ENCODE results near the gene SOWAHD.
"Not testable (repeated sequence)": the region's sequence is repeated elsewhere in the genome, so short reads cannot be mapped to it uniquely, and the experiment has no call there.

SOWAHD gene, protein sequence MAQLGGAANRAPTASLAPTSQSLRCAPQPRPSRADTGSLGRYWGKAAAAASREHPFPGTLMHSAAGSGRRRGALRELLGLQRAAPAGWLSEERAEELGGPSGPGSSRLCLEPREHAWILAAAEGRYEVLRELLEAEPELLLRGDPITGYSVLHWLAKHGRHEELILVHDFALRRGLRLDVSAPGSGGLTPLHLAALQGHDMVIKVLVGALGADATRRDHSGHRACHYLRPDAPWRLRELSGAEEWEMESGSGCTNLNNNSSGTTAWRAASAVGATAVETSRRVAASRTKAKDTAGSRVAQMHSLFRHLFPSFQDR

DNA sequence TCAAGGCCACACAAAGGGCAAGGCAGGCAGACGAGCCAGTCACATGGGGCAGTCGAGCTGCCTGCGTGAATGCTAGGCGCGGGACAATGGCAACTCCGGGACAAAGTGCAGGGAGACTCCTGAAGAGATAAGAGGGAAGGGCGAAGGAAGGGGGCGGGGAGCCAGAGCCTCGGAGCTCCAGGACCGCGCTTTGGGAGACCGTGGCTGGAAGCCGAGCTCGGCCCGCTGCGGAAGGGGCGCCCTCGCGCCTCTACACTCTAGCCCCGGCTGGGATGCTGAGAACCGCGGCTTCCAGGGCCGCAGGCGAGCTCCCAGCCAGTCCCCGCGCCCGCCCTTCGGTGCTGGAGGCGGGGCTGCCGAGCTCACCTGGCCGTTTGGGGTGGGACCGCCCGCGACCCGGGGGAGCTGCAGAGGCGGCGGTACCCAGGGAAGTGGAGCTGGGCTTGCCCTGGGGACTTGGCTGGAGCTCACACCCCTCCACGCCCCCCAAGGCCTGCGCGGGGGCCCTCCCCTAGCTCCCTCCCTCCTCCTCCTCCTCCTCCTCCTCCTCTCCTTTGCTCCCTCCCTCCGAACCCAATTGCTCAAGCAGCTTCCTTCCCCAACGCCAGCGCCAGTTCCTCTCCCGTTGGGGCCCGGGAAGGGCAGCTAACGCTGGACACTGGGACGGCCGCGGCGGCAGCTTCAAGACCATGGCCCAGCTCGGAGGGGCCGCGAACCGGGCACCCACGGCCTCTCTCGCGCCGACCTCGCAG lies at the start of gene SOWAHD:
SOWAHD (plus strand) TSS at position 610 of the 752 bp plus-strand sequence; CDS start at position 690, 80 bp downstream.
- no peak for DNase-seq (ENCODE audit: low read depth in 1 of 2, low spot score in 1 of 2)

DNA sequence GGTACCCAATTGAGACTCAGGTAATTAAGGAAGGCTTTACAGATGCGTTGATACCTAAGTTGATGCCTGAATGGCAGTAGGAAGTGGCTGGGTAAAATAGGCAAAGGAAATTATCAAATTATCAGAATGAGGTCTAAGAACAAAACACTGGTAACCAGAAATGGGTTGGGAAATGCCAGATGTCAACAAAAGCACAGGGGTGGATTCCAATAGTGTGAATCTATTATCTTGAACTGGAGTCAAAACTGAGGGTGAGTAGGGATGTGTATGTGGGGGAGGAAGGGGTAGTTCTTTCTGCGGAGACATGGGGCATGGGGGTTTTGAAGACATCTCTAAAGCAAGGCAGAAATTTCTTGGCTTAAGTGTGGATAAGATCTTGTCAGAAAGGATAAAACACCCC lies 49.5 kb upstream of the SOWAHD start:
- DNase-seq (ENCODE audit: low read depth in 1 of 2, low spot score in 1 of 2): no peak

DNA sequence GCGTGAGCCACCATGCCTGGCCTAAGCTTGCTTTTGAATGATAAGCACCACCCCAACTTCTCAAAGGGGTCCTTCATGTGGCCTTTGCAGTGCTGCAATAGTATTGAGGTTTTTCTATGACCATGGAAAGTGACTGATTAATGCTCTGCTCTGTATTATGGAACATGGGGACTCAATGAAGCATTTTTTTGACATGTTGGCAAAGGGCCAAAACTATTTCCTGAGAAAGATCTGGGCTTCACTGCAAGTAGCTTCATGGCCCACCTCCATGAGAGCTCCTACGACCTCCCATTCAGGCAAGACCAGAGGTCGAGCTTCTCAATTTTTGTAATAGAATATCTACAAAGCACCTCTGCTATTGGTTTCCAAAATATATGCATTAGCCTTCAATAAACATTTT lies 48.8 kb upstream of the SOWAHD start:
- DNase-seq (ENCODE audit: low read depth in 1 of 2, low spot score in 1 of 2): no peak

DNA sequence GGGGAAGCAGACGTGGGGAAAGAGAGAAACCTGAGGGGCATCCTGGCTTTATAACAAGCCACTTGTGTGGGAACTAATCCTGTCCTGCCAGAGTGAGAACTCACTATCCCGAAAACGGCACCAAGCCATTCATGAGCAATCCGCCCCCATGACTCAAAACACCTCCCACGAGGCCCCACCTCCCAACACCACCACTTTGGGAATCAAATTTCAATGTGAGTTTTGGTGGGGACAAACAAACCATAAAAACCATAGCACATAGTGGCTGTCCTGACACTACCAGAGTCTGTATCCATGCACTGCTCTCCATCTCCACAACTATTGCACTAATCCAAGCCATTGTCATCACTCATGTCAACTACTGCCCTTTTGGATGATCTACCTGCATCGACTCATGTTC lies 36.9 kb upstream of the SOWAHD start:
- no peak for DNase-seq (ENCODE audit: low read depth in 1 of 2, low spot score in 1 of 2)

DNA sequence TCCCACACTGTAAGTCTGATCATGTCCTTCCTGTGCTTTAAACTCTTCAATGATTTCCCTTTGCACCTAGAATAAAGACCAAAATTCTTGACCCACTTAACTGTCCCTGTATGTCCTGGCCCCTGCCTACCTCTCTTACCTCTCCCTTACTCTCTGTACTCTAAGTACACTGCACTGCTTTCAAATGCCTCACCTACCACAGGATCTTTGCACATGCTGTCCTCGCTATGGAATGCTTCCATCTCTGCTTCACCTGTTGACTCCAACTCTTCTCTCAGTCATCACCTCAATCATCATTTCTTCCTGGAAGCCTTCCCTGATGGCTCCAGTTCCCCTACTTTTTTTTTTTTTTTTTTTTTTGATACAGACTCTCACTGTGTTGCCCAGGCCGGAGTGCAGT lies 36.5 kb upstream of the SOWAHD start:
- no peak for DNase-seq (ENCODE audit: low read depth in 1 of 2, low spot score in 1 of 2)

DNA sequence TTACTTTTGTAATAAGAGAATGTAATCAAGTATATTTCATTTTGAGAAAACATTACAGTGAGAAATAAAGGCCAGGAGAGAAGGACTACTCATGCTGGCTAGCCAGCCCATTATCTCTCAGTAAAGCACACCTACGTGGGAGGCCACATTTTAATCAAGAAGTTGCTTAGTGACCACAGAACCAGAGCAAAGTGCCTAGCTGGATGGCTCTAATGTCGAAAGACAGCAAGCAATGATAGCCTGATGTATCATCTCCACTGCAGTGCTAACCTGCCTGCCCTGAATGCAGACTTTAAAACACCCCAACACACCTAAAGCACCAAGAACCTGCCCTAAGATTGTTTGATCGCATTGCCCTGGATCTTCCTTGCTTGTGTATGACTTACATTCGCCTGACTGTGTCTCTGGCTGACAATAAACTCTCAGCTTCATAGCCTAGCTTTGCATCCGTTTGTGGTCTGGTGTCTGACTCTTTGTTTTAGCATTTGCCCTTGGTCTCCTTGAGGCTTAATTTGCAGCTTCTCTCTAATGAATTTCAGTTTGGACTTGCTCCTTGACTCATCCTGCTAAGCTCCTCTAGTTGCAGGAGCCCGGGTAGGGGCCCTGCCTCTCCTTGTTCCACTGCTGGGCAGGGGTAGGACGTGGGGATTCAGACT lies 31.4 kb upstream of the SOWAHD start:
- DNase-seq (ENCODE audit: low read depth in 1 of 2, low spot score in 1 of 2): no peak

DNA sequence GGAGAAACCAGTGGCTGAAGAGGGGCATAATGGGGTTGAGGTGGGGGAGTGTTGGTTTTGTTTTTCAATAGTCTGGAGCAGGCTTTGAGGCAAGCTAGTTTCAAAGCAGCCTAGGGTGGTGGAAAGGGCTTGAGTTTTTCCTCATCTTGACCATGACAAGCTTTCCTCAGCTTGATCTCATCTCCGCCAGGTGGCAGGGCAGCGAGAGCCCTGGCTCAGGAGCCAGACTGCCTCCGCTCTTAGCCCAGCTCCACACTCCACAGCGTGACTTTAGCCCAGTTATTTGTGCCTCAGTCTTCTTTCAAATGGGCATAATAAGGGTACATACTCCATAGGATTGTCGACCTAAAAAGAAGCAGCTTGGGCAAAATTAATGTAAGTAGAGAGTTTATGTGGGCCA lies 29.9 kb upstream of the SOWAHD start:
- DNase-seq (ENCODE audit: low read depth in 1 of 2, low spot score in 1 of 2): no peak

DNA sequence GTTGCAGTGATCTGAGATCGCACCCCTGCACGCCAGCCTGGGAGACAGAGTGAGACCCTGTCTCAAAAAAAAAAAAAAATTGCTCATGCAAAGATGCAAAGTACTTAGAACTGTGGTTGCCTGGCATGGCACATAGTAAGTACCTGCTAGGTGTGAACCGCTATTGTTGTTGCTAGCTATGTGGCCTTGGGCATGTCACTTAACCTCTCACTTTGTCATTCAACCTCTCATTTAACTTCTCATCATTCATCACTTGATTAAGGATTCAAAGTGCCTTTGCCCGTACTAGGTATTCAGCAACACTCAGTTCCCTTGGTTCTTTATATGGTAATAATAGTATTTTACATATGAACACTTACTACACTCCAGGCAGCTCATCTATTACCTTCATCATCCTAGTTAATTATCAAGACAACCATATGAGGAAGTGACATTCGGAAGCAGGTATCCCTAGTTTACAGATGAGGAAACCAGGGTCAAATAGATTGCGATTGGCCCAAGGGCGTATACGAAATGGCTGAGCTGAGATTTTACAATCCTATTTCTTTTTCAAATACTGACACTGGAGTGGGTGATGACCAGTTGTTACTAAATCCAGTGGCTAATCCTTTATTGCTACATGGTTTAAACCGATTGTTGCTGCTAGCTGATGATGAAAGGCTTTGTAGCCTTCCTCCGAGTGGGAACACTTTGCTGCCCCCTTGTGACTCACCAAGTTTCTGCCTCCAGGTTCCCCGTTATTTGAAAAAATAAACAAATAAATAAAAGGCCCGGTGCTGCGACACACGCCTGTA lies 28.8 kb upstream of the SOWAHD start:
- DNase-seq (ENCODE audit: low read depth in 1 of 2, low spot score in 1 of 2): peak; percentile 6 to 38

DNA sequence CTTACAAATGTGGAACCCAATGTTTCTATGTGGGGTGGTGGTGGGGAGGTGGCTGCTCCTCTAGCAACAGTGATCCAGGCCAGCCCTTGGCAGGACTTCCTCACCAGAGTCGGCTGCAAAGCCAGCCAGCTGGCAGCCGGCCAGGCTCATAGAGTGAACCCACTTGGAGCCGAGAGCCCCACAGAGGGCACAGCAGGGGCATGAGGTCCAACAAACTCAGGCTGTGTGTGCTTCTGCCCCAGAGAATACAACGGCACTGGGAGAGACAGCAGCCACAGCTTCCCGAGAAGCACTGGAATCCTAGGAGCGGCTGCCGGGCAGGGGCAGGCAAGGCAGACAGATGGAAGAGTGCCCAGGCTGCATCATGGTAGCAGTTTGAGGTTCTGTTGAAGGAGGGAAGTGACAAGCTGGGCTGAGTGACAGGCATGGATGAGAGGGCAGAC lies 23.5 kb upstream of the SOWAHD start:
- no peak for DNase-seq (ENCODE audit: low read depth in 1 of 2, low spot score in 1 of 2)

DNA sequence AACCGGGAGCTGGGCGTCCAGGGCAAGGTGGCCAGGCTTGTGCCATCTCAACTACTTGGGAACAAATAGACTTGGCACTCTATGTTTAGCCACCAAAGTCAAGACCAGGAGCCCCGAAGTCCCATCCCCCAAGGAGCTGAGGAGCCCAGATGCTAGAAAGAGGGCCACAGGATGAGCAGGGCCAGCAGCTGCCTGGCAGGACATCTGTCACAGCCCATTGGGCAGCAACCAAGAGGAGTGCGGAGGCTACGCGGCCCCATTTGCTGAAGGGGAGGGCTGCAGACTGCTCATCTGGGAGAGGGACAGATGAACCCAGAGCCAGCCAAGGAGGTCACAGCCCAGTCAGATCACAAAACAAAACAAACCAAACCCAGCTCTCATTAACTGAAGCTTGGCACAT lies 22.9 kb upstream of the SOWAHD start:
- DNase-seq (ENCODE audit: low read depth in 1 of 2, low spot score in 1 of 2): no peak

DNA sequence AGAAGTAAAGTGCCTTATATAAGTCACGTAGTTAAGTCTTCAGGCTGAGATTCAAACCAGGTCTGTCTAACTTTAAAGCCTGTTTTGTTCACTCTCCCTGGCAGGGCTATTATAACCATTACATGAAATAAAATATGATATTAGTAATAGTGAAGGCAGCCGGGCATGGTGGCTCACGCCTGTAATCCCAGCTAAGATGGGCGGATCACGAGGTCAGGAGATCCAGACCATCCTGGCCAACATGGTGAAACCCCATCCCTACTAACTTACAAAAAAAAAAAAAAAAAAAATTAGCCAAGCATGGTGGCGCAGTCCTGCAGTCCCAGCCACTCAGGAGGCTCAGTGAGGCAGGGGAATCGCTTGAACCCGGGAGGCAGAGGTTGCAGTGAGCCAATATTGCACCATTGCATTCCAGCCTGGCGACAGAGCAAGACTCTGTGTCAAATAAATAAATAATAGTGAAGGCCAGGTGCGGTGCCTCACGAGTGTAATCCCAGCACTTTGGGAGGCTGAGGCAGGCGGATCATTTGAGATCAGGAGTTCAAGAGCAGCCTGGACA lies 22.1 kb upstream of the SOWAHD start:
- no peak for DNase-seq (ENCODE audit: low read depth in 1 of 2, low spot score in 1 of 2)

DNA sequence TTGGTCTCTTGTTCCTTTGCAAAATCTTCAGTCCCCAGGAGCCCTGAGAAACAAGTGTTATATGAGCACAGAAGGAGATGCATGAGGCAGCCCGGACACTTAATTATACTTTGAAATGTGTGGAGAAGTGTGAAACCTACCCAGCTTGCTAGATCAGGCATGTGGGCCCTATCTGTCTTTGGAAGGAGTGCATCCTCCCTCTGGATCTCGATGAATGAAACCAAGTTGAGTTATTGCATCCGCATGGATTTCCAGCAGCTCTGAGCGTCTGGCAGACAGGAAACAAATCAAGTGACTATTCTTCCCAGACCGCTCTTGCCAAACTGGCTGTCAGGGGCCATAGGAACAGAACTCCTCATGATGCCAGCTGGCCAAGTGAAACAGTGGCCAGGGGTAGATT lies 19.6 kb upstream of the SOWAHD start:
- DNase-seq (ENCODE audit: low read depth in 1 of 2, low spot score in 1 of 2): no peak

DNA sequence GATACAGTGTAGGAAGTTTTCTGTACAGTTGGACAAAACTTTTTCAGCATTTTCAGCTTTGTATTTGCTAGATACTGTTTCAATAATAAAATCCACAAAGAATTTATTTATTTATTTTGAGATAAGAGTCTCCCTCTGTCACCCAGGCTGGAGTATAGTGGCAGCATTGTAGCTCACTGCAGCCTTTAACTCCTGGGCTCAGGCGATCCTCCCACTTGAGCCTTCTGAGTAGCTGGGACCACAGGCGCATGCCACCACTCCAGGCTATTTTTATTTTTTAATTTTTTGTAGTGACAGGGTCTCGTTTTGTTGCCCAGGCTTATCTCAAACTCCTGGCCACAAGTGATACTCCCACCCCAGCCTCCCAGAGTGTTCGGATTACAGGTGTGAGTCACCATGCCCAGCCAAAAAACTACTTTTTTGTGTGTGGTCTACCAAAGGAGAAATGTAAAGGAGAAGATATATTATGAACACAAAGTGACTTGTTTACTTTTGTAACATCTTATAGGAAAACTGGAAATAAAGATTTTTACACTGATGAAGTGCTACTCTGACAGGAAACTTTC lies 13.0 kb upstream of the SOWAHD start:
- no peak for DNase-seq (ENCODE audit: low read depth in 1 of 2, low spot score in 1 of 2)

DNA sequence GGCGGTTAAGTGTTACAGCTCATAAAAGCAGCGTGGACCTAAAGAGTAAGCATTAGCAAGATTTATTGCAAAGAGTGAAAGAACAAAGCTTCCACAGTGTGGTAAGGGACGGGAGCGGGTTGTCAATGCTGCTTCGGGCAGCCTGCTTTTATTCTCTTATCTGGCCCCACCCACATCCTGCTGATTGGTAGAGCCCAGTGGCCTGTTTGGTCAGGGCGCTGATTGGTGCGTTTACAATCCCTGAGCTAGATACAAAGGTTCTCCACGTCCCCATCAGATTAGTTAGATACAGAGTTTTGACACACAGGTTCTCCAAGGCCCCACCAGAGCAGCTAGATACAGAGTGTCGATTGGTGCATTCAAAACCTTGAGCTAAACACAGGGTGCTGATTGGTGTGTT lies 8.3 kb upstream of the SOWAHD start:
- not testable (repeated sequence) for DNase-seq (ENCODE audit: low read depth in 1 of 2, low spot score in 1 of 2)

DNA sequence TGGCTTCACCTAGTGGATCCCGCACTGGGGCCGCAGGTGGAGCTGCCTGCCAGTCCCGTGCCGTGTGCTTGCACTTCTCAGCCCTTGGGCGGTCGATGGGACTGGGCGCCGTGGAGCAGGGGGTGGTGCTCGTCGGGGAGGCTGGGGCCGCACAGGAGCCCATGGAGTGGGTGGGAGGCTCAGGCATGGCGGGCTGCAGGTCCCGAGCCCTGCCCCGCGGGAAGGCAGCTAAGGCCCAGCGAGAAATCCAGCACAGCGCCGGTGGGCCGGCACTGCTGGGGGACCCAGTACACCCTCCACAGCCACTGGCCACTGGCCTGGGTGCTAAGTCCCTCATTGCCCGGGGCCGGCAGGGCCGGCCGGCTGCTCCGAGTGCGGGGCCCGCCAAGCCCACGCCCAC lies 7.6 kb upstream of the SOWAHD start:
- not testable (repeated sequence) for DNase-seq (ENCODE audit: low read depth in 1 of 2, low spot score in 1 of 2)

DNA sequence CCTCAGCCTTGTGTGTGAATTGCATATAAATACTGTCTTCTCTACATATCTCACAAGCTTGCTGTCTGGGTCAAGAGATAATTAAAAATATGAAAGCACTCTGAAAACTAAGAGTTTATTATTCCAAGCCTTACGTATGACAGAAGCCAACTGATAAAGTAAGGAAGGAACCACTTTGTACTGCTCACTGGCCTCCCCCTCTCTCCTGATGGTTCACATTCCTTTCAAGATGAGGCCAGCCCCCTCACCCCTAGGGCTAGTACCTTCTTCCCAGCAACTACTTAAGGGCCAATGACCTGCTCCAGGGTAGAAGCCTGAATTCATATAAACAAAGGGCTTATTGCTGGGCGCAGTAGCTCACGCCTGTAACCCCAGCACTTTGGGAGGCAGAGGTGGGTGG lies 5.4 kb upstream of the SOWAHD start:
- DNase-seq (ENCODE audit: low read depth in 1 of 2, low spot score in 1 of 2): no peak

DNA sequence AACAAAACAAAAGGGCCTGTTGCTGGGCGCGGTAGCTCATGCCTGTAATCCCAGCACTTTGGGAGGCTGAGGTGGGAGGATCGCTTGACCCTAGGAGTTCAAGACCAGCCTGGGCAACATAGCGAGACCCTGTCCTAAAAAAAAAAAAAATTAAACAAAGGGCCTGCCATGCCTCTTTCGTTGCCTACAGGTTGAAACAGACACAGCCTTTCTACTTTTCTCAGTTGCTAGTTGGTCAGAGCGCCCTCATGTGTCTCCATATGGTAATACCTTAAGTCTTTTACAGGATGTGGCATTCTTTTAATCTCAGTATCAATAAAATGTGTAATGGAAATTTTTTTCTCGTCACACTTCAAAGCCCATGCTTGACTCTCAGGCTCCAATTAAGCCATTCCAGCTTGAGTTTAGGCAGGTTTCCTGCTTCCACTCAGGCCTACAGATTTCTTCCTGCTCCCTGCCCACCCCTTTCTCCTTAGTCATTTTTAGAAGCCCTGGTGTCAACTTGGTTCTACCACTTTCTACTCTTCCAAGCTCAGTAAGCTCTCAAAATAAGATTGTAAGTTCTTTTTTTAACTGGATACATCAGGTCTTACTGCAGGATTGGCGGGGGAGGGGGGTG lies 4.6 kb upstream of the SOWAHD start:
- peak in 1 of 2 donors; percentile 48 for DNase-seq (ENCODE audit: low read depth in 1 of 2, low spot score in 1 of 2)

DNA sequence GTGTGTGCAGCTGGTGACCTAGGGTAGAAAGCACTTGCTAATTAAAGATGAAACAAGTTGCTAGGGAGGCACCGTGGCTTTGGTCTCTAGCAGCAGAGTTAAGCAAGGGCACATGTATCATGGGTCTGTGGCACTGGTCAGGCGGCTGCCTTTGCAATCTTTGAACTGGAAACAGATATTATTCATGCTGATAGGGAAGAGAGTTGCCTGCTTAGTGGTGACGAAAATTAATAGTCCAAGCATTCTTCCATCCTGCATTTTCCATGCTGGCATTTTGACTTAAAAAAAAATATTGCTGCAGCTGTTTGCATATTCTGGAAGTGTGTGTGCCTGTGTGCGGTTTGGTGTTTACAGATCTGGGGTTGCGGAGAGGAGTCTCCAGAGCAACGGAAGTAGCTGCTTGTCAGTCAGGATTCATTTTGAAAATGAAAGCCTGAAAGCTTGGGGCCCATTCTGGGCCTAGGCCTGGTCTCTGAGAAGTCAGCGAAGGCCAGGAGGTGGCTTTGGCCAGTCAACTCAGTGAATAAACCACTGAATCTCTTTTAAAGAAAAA lies 2.3 kb upstream of the SOWAHD start:
- DNase-seq (ENCODE audit: low read depth in 1 of 2, low spot score in 1 of 2): peak in 1 of 2 donors; percentile 33

DNA sequence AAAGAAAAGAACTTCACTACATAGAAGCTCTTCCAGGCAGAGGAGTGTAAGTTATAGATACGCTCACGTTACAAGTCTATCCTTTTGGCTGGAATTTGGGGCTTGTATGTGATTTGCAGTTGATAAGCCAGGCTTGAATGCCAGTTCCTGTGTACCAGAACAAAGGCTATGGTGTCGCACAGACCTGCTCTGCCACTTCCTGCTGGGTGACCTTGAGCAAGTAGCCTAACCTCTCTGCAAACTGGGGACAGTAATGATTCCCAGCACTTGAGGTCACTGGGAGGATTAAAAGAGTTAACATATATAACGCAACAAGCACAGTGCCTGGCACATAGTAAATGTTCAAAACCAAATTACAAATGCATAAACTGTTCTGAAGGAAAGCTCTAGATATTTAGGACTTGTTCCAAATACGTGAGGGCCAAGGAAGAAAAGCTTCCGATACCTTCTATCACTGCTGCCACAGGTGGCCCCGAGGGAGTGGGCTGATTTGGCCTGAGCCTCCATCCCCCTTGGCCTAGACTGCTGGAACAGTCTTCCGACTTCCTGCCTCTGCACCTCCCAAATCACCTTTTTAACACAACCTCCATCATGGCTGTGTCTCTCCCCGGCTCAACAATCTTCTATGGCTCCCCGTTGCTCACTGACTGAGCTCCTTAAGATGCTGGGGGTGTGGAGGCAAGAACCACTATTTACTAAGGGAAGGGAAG lies 1.3 kb upstream of the SOWAHD start:
- no peak for DNase-seq (ENCODE audit: low read depth in 1 of 2, low spot score in 1 of 2)
